GM12878 (cell line): ENCODE results near the gene NRG3. TPM values are rescaled to one million over a fixed set of nuclear protein-coding genes. Genes with fewer than 3 reads are reported as not detected.

Experiments used
- ATAC-seq: fragments of 200-7000 bp; cut with Tn5 transposase; 3 replicates; pipeline ENCODE4 v1.9.1; 2020; ENCODE audit warnings: mild to moderate bottlenecking, moderate library complexity
- BruUV-seq: library from RNA; stranded (reverse); fragments of 400-500 nt; replicated peaks from 2 replicates; lab custom pipeline; 2021; lab: Mats Ljungman, UMichigan
- CTCF ChIA-PET: fragments of 300-600 bp; sonication (Branson Sonifier 250); formaldehyde crosslinking; extraction: SDS; loops from one replicate; lab custom pipeline; 2021; ENCODE audit warnings: inconsistent platforms; lab: Yijun Ruan, JAX
- POLR2A ChIA-PET: fragments of 350-600 bp; formaldehyde crosslinking; extraction: SDS; loops from one replicate; lab custom pipeline; 2021; ENCODE audit warnings: inconsistent platforms; lab: Charles Lee
- RAD21 ChIA-PET: fragments of 300-600 bp; sonication (Branson Sonifier 250); formaldehyde crosslinking; loops from one replicate; lab custom pipeline; 2023; ENCODE audit warnings: antibody characterized with exemption; ENCODE audit not compliant: unreplicated experiment; lab: Charles Lee
- SMC1A ChIA-PET: fragments of 300-600 bp; sonication (Branson Sonifier 250); formaldehyde crosslinking; loops from one replicate; lab custom pipeline; 2023; ENCODE audit not compliant: unreplicated experiment, uncharacterized antibody; lab: Charles Lee
- DNase-seq: peaks from one replicate; pipeline ENCODE4 v3.0.0-alpha.2; 2011; ENCODE audit warnings: low read depth, low spot score
- FAIRE-seq: peaks from 3 replicates; lab custom pipeline; 2011; peaks lifted over from hg19 to GRCh38; lab: Jason Lieb, UNC
- H2AFZ ChIP-seq: 2 replicates; pipeline ENCODE4 v1.6.0; 2011; ENCODE audit warnings: low read depth, low read length, control low read depth; ENCODE audit not compliant: control insufficient read depth
- H3K27ac ChIP-seq: 2 replicates; pipeline ENCODE4 v1.5.1; 2011; ENCODE audit warnings: control low read depth; ENCODE audit not compliant: control insufficient read depth, insufficient read depth
- H3K27me3 ChIP-seq, 2 experiments: replicated peaks in 1 of 2; 2 replicates each; pipeline versions ENCODE4 v1.6.0 to v1.6.1; 2011; ENCODE audit warnings: low read length in 1 of 2; ENCODE audit not compliant: control insufficient read depth in 2 of 2, insufficient read depth in 2 of 2
- H3K36me3 ChIP-seq, 2 experiments: 2 replicates each; pipeline ENCODE4 v1.5.1; 2011; ENCODE audit warnings: low read length in 1 of 2; ENCODE audit not compliant: control insufficient read depth in 2 of 2, insufficient read depth in 2 of 2
- H3K4me1 ChIP-seq: 2 replicates; pipeline ENCODE4 v1.6.1; 2011; ENCODE audit warnings: mild to moderate bottlenecking, low read length, moderate library complexity, mixed read lengths; ENCODE audit not compliant: control insufficient read depth, insufficient read depth
- H3K4me2 ChIP-seq: 2 replicates; pipeline ENCODE4 v1.6.0; 2011; ENCODE audit warnings: control low read depth; ENCODE audit not compliant: control insufficient read depth, insufficient read depth
- H3K4me3 ChIP-seq: fragments of 200-600 bp; sonication (generic); 2 replicates; pipeline ENCODE4 v1.5.1; 2016
- H3K79me2 ChIP-seq: 2 replicates; pipeline ENCODE4 v1.6.0; 2011; ENCODE audit warnings: low read length; ENCODE audit not compliant: control insufficient read depth, insufficient read depth
- H3K9ac ChIP-seq: 2 replicates; pipeline ENCODE4 v1.8.0; 2011; ENCODE audit warnings: low read length, control low read depth, mixed read lengths; ENCODE audit not compliant: control insufficient read depth, insufficient read depth
- H3K9me3 ChIP-seq: replicated peaks from 3 replicates; pipeline ENCODE4 v1.5.1; 2011; ENCODE audit warnings: mild to moderate bottlenecking, low read length; ENCODE audit not compliant: control insufficient read depth, insufficient read depth
- H4K20me1 ChIP-seq: 2 replicates; pipeline ENCODE4 v1.6.0; 2011; ENCODE audit not compliant: control insufficient read depth, insufficient read depth
- HDAC6 ChIP-seq: fragments of 200-600 bp; sonication (generic); IDR thresholded peaks from one replicate; pipeline ENCODE4 v1.8.0; 2017; ENCODE audit warnings: antibody characterized with exemption; ENCODE audit not compliant: unreplicated experiment
- JUND ChIP-seq: IDR thresholded peaks from 2 replicates; pipeline ENCODE4 v1.6.1; 2012; ENCODE audit warnings: low read depth, mild to moderate bottlenecking, low read length, improper control_type of control experiment, moderate library complexity
- KLF5 ChIP-seq: fragments of 450-650 bp; IDR thresholded peaks from 2 replicates; pipeline ENCODE4 v1.6.1; 2014; ENCODE audit warnings: mild to moderate bottlenecking; ENCODE audit not compliant: partially characterized antibody
- RB1 ChIP-seq: fragments of 450-650 bp; formaldehyde crosslinking; IDR thresholded peaks from 2 replicates; pipeline ENCODE4 v1.6.1; 2017; ENCODE audit warnings: mild to moderate bottlenecking, borderline replicate concordance
- SREBF2 ChIP-seq: IDR thresholded peaks from 2 replicates; pipeline ENCODE4 v1.6.1; 2012; ENCODE audit warnings: mild to moderate bottlenecking, low read length
- WRNIP1 ChIP-seq: IDR thresholded peaks from 2 replicates; pipeline ENCODE4 v1.6.1; 2011; ENCODE audit warnings: low read depth, low read length, improper control_type of control experiment, borderline replicate concordance
- WGBS: methylation state at CpG from one replicate; pipeline ENCODE4 v1.1.6; 2016; ENCODE audit warnings: low lambda C conversion rate; ENCODE audit not compliant: insufficient replicate concordance, insufficient coverage; ENCODE audit errors: missing lambda C conversion rate; 5-methylcytosine and 5-hydroxymethylcytosine counted together
- in situ Hi-C: fragments of 300-500 bp; cut with MboI; formaldehyde crosslinking; loops from 9 replicates; pipeline ENCODE4 v1.14.3; 2018; ENCODE audit warnings: mixed read lengths
- intact Hi-C: fragments of 100-400 bp; cut with micrococcal nuclease; formaldehyde crosslinking; loops from one replicate; pipeline ENCODE4 v1.14.2; 2022; ENCODE audit not compliant: unreplicated experiment
- polyA plus RNA-seq, 11 experiments: library from polyadenylated mRNA; depleted of rRNA in 4 of 11; unstranded in 6 of 11; stranded (reverse) in 5 of 11; fragments of >200 nt; fragmentation: Nextera tagmentation in 4 of 11; fragmentation: Illumina TruSeq in 1 of 11; extraction: Ambion mirVana in 4 of 11; extraction: Trizol in 1 of 11; gene quantifications; 1 replicate in 1 of 11; 2 replicates in 10 of 11; pipeline versions ENCODE4 v1.2.1 to v1.2.3, GENCODE V29; 2011 to 2016; ENCODE audit warnings: inconsistent platforms in 2 of 11, missing spikeins in 2 of 11, low read depth in 1 of 11
- total RNA-seq, 4 experiments: library from RNA; depleted of rRNA in 3 of 4; stranded (reverse); fragments of >200 nt in 3 of 4; fragmentation: Illumina TruSeq in 1 of 4; extraction: Trizol in 1 of 4; gene quantifications; 2 replicates each; pipeline versions ENCODE4 v1.2.1 to v1.2.3, GENCODE V29; 2013 to 2021
- TF ChIP-seq, protein P1 (sequence below): IDR thresholded peaks from 2 replicates; pipeline ENCODE4 v1.6.1; 2012; ENCODE audit warnings: low read depth, low read length, improper control_type of control experiment
- TF ChIP-seq, protein P2 (sequence below), 3 experiments: IDR thresholded peaks in 2 of 3; conservative IDR thresholded peaks in 1 of 3; 2 replicates each; pipeline ENCODE4 v1.5.1; 2011; ENCODE audit warnings: low read depth in 3 of 3, low read length in 3 of 3, mild to moderate bottlenecking in 3 of 3, control low read depth in 2 of 3, moderate library complexity in 2 of 3, inconsistent platforms in 1 of 3, mixed read lengths in 1 of 3; ENCODE audit not compliant: control insufficient read depth in 2 of 3, insufficient read depth in 1 of 3; ENCODE audit errors: extremely low read depth in 1 of 3
- TF ChIP-seq, protein P3 (sequence below): fragments of 450-650 bp; IDR thresholded peaks from 2 replicates; pipeline ENCODE4 v1.6.1; 2017; ENCODE audit warnings: borderline replicate concordance
- TF ChIP-seq, protein P4 (sequence below): fragments of 450-650 bp; formaldehyde crosslinking; IDR thresholded peaks from 2 replicates; pipeline ENCODE4 v1.5.0; 2022; ENCODE audit warnings: mild to moderate bottlenecking, missing genetic modification characterization
- TF ChIP-seq, protein P5 (sequence below): IDR thresholded peaks from 2 replicates; pipeline ENCODE4 v1.6.1; 2012; ENCODE audit warnings: low read depth, low read length, improper control_type of control experiment
- TF ChIP-seq, protein P6 (sequence below): fragments of 450-650 bp; formaldehyde crosslinking; IDR thresholded peaks from 2 replicates; pipeline ENCODE4 v1.4.0; 2022; ENCODE audit warnings: mild to moderate bottlenecking, moderate library complexity

Gene NRG3
- total and polyA plus RNA-seq, 10 of the 15 experiments (the other 5 are each of a cell fraction or from before 2014, with no cell fraction given), result 0.03 to 0.41 (median 0.17) TPM; not detected in 3

DNA sequence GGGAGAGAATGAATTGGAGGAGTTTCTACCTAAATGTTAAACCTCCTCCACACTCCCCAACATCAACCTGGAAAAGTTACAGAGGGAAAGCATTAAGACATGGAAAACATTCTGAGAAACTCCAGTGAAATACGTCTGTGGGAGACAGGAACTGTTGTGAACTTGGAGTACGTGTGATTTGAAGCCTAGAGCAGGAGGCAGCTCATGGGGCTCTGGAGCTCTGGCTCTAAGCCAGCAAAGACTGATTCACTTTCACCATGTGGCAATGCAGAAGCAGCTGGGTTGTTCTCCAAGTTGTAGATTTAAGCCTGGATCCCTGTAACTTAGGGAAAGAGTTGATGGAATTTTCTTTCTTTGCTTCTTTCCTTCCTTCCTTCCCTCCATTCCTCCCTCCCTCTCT is 503.2 kb downstream of the NRG3 start:
- no TSS peak for BruUV-seq
- 12% methylated on average over 2 of the region's 2 CpGs for WGBS
- Histone ChIP-seq H3K9ac (no peak overlapping the region), H4K20me1 (no peaks in the 10 kb centered on the region), H3K4me3 (no peak overlapping the region), H3K4me1 (no peaks in the 10 kb centered on the region), H2AFZ (no peak overlapping the region), H3K4me2 (no peak overlapping the region), H3K9me3 (no peaks in the 10 kb centered on the region), H3K36me3 (no peaks in the 10 kb centered on the region), H3K27me3 (no peaks in the 10 kb centered on the region), H3K27ac (no peak overlapping the region), H3K79me2 (no peaks in the 10 kb centered on the region)
- SMC1A ChIA-PET, result interaction anchor here (1.0 kb wide), 1 partner anchor 14 kb away, joined by 3 read pairs; no protein-coding TSS in a partner anchor
- in situ Hi-C loops (no loop called here), intact Hi-C loops (no loop called here)
- RAD21 ChIA-PET, result no interaction called here
- CTCF ChIA-PET, result no interaction called here
- FAIRE-seq (no peak), ATAC-seq (no peak), DNase-seq (no peak)
- POLR2A ChIA-PET, result no interaction called here
- TF ChIP-seq, protein P1, sequence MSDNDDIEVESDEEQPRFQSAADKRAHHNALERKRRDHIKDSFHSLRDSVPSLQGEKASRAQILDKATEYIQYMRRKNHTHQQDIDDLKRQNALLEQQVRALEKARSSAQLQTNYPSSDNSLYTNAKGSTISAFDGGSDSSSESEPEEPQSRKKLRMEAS, result no peak
- TF ChIP-seq, protein P2, sequence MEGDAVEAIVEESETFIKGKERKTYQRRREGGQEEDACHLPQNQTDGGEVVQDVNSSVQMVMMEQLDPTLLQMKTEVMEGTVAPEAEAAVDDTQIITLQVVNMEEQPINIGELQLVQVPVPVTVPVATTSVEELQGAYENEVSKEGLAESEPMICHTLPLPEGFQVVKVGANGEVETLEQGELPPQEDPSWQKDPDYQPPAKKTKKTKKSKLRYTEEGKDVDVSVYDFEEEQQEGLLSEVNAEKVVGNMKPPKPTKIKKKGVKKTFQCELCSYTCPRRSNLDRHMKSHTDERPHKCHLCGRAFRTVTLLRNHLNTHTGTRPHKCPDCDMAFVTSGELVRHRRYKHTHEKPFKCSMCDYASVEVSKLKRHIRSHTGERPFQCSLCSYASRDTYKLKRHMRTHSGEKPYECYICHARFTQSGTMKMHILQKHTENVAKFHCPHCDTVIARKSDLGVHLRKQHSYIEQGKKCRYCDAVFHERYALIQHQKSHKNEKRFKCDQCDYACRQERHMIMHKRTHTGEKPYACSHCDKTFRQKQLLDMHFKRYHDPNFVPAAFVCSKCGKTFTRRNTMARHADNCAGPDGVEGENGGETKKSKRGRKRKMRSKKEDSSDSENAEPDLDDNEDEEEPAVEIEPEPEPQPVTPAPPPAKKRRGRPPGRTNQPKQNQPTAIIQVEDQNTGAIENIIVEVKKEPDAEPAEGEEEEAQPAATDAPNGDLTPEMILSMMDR (IDR thresholded peaks at IDR 0.05 in 2 of 3, conservative IDR thresholded peaks at IDR 0.05 in 1 of 3; ENCODE audit: control insufficient read depth in 2 of 3, extremely low read depth in 1 of 3, insufficient read depth in 1 of 3, low read depth in 3 of 3, low read length in 3 of 3), result no peak
- no peak for TF ChIP-seq SREBF2
- TF ChIP-seq, protein P3, sequence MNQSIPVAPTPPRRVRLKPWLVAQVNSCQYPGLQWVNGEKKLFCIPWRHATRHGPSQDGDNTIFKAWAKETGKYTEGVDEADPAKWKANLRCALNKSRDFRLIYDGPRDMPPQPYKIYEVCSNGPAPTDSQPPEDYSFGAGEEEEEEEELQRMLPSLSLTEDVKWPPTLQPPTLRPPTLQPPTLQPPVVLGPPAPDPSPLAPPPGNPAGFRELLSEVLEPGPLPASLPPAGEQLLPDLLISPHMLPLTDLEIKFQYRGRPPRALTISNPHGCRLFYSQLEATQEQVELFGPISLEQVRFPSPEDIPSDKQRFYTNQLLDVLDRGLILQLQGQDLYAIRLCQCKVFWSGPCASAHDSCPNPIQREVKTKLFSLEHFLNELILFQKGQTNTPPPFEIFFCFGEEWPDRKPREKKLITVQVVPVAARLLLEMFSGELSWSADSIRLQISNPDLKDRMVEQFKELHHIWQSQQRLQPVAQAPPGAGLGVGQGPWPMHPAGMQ, result no peak
- TF ChIP-seq RB1, result no peak
- TF ChIP-seq, protein P4, sequence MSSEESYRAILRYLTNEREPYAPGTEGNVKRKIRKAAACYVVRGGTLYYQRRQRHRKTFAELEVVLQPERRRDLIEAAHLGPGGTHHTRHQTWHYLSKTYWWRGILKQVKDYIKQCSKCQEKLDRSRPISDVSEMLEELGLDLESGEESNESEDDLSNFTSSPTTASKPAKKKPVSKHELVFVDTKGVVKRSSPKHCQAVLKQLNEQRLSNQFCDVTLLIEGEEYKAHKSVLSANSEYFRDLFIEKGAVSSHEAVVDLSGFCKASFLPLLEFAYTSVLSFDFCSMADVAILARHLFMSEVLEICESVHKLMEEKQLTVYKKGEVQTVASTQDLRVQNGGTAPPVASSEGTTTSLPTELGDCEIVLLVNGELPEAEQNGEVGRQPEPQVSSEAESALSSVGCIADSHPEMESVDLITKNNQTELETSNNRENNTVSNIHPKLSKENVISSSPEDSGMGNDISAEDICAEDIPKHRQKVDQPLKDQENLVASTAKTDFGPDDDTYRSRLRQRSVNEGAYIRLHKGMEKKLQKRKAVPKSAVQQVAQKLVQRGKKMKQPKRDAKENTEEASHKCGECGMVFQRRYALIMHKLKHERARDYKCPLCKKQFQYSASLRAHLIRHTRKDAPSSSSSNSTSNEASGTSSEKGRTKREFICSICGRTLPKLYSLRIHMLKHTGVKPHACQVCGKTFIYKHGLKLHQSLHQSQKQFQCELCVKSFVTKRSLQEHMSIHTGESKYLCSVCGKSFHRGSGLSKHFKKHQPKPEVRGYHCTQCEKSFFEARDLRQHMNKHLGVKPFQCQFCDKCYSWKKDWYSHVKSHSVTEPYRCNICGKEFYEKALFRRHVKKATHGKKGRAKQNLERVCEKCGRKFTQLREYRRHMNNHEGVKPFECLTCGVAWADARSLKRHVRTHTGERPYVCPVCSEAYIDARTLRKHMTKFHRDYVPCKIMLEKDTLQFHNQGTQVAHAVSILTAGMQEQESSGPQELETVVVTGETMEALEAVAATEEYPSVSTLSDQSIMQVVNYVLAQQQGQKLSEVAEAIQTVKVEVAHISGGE, result no peak
- no peak for TF ChIP-seq KLF5
- TF ChIP-seq, protein P5, sequence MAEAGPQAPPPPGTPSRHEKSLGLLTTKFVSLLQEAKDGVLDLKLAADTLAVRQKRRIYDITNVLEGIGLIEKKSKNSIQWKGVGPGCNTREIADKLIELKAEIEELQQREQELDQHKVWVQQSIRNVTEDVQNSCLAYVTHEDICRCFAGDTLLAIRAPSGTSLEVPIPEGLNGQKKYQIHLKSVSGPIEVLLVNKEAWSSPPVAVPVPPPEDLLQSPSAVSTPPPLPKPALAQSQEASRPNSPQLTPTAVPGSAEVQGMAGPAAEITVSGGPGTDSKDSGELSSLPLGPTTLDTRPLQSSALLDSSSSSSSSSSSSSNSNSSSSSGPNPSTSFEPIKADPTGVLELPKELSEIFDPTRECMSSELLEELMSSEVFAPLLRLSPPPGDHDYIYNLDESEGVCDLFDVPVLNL, result no peak
- TF ChIP-seq HDAC6, result no peak
- TF ChIP-seq JUND, result no peak
- no peak for TF ChIP-seq WRNIP1
- TF ChIP-seq, protein P6, sequence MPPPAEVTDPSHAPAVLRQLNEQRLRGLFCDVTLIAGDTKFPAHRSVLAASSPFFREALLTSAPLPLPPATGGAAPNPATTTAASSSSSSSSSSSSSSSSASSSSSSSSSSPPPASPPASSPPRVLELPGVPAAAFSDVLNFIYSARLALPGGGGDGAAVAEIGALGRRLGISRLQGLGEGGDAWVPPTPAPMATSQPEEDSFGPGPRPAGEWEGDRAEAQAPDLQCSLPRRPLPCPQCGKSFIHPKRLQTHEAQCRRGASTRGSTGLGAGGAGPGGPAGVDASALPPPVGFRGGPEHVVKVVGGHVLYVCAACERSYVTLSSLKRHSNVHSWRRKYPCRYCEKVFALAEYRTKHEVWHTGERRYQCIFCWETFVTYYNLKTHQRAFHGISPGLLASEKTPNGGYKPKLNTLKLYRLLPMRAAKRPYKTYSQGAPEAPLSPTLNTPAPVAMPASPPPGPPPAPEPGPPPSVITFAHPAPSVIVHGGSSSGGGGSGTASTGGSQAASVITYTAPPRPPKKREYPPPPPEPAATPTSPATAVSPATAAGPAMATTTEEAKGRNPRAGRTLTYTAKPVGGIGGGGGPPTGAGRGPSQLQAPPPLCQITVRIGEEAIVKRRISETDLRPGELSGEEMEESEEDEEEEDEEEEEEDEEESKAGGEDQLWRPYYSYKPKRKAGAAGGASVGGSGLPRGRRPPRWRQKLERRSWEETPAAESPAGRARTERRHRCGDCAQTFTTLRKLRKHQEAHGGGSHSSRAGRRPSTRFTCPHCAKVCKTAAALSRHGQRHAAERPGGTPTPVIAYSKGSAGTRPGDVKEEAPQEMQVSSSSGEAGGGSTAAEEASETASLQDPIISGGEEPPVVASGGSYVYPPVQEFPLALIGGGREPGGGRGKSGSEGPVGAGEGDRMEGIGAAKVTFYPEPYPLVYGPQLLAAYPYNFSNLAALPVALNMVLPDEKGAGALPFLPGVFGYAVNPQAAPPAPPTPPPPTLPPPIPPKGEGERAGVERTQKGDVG (CRISPR knock-in tag), result no peak
